GM12865 (cell line): ENCODE measurements around the gene PDGFA.

Experiments
- DNase-seq: peaks from one replicate; pipeline ENCODE4 v3.0.0; 2010; ENCODE audit warnings: low read depth
- H3K4me3 ChIP-seq: 2 replicates; pipeline ENCODE4 v1.5.1; 2011; ENCODE audit warnings: mild to moderate bottlenecking, low read depth, low read length, control low read depth
- TF ChIP-seq, protein P1 (sequence below): IDR thresholded peaks from 2 replicates; pipeline ENCODE4 v1.5.1; 2011; ENCODE audit warnings: low read length, control low read depth, low read depth, inconsistent platforms; ENCODE audit not compliant: insufficient read depth; ENCODE audit errors: missing control alignments

Gene PDGFA

DNA sequence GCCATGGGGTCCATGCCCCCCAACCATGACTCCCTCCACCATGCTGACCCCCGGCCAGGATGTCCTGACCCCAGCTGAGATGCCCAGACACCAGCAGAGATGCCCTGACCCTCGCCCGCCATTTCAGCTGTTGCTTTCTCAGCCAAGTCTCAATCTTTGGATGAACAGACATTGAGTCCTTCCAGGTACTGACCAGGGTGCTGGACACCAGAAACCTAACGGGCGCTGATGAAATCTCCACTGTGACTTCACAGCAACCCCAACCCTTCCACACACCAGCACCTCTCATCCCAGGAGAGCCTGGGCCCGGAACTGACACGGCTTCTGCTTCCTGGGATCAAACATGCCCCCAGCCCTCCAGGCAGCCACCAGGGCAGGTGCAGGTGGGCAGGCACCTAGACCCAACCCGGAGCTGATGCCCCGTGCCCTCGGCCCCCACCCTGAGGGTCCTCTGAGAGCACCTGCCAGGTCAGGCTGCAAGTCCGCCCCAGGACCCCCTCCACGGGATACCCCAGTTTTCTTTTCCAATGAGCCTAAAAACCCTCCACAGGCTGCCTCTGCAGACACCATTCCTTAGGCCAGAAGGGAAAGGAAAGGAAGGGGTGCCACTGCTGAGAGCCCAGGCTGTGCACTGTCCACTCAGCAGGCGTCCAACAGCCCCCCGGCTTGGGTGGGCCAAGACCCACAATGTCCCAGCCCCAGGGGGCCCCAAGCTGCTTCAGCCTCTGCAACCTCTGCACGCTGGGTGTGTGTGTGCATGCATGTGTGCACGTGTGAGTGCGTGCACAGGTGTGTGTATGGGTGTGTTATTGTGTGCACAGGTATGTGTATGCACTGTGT lies 43.4 kb upstream of the PDGFA start:
- TF ChIP-seq, protein P1, sequence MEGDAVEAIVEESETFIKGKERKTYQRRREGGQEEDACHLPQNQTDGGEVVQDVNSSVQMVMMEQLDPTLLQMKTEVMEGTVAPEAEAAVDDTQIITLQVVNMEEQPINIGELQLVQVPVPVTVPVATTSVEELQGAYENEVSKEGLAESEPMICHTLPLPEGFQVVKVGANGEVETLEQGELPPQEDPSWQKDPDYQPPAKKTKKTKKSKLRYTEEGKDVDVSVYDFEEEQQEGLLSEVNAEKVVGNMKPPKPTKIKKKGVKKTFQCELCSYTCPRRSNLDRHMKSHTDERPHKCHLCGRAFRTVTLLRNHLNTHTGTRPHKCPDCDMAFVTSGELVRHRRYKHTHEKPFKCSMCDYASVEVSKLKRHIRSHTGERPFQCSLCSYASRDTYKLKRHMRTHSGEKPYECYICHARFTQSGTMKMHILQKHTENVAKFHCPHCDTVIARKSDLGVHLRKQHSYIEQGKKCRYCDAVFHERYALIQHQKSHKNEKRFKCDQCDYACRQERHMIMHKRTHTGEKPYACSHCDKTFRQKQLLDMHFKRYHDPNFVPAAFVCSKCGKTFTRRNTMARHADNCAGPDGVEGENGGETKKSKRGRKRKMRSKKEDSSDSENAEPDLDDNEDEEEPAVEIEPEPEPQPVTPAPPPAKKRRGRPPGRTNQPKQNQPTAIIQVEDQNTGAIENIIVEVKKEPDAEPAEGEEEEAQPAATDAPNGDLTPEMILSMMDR, result no peak
- no peak overlapping the region for H3K4me3 ChIP-seq
- no peak for DNase-seq

DNA sequence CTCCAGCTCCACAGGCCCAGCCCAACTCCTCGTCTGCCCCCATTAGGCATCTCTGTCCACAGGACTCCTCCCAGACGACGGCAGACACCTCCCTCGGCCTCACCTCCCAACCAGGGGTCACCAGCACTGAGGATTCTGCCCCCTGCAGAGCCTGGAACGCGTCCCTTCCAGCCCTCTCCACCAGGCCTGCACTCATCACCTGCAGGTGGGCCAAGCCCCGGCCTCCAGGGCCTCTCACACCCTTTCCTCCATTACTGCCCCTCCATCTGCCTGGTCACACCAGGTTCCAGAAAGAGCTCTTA lies 42.7 kb upstream of the PDGFA start:
- TF ChIP-seq, protein P1, result no peak
- no peak for DNase-seq
- no peak overlapping the region for H3K4me3 ChIP-seq

DNA sequence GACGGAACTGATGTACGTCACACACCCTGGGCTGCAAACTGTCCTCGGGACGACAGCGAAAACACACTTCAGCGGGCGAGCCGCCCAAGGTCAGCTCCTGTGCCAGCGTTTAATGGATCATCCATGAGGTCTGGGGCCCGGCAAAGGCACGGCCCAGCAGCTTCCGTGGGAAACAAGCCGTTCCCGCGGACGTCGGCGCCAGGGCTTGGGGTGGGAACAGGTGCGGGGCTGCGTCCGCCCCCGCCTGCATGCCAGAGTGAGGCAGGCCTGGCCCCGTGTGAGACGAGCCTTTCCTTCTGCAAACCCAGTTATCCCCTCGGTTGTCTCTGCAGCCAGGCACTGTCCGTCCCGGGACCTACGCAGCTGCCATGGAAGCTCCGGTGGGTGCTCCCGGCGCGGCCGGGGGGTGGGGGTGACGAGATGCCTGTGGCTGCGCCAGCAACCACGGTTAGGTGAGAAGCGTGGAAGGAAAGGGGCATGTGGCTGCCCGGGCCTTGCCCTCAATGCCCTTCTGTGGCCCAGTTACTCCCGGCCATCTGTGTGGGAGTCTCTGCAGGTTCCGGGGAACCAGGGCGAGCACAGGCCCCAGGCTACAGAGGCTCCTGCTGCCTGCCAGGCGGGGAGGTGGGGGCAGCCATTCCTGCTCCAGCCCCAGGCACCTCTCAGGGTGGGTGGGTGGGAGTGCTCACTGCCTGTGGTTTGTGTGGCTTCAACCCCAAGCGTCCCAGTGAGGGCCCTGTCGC lies 42.2 kb upstream of the PDGFA start:
- H3K4me3 ChIP-seq, result no peak overlapping the region
- TF ChIP-seq, protein P1, result no peak
- DNase-seq, result no peak

DNA sequence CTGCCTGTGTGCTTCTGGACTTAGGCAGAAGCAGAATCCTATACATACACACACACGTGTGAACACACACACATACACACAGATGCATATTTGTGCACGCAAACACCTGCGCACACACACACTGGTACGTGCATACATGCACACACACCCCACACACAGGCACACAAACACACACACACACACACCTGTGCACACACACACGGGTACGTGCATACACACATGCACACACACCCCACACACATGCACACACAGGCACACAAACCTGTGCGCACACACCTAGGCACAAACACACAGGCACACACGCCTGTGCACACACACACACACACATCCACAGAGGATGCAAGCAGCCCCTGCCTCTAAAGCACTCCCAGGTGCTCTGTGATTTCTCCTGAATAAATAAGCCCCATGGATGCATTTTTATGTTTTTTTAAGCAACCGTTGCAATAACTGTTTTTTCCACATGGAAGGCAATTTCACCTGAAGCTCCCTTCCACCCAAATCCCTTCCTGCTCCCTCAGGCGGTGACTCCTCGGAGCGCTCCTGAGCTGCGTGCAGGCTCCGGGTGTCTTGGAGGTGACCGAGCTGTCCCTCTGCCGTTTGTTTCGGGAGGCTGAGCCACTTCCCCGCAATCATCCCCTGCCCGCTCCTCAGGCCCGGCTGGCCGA lies 41.5 kb upstream of the PDGFA start:
- TF ChIP-seq, protein P1, result no peak
- DNase-seq, result no peak
- no peak overlapping the region for H3K4me3 ChIP-seq

DNA sequence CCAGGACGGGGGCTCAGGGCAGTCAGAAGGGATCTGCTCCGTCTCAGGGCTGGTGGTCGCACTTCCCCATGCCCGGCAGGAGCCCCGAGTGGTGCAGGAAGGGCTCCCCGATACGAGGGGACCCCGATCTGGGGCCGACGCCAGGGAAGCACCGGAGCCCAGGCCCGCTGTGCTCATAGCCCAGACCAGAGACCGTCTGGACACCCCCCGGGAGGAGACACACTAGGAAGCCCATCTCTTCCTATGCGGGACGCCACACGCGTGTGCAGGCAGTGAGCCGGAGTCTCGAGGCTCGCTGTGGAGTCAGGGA lies 39.7 kb upstream of the PDGFA start:
- no peak overlapping the region for H3K4me3 ChIP-seq
- no peak for DNase-seq
- TF ChIP-seq, protein P1, result no peak

DNA sequence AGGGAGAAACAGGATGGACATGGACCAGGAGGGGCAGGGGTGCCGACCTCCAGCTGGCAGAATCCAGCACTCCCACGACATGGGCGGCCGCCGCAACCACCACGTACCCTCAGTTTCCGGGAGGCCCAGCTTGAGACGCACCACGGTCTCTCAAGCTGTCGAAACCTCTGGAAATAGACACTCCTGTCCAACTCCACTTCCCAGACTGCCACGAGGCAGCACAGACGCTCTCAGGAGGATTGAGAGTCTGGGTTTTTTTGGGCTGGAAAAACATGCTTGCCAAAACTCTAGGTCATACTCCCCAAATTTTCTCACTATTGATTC lies 37.9 kb upstream of the PDGFA start:
- DNase-seq, result no peak
- TF ChIP-seq, protein P1, result no peak
- no peak overlapping the region for H3K4me3 ChIP-seq
